ENCODE data around the gene FLVCR2.

Gene FLVCR2

GRCh38 chr14:75547552-75548250 lies 30.7 kb upstream of the FLVCR2 start:
- DNase-seq (ENCODE audit: low spot score in 2 of 2) = no peak
- Mint-ChIP-seq H3K9me3 (no peaks in the 10 kb centered on the region), H3K4me1 (peaks cover 73% of the 10 kb centered on the region), H3K27ac (peak overlapping the region; percentile 90), H3K36me3 (peaks cover 70% of the 10 kb centered on the region), H3K4me3 (peak overlapping the region; percentile 52)
- ATAC-seq = no peak

DNA sequence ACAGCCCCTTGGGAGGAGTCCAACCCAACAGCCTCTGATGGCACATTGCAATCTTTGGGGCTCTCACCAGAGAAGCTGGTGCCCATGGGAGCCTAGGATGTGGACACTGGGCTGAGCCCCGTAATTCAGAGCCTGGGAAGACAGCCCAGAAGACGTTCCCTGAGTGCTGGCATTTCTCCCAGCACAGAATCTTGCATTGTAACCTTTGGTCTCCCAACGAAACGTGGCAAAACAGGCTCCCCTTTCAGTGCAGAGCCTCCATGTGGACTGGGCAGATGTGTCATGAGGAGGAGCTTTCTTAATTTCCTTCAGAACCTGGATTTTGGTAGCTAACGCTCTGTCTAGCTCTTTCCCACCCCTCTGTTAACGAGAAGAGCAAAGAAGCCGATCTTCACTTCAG lies 29.9 kb upstream of the FLVCR2 start:
- Mint-ChIP-seq H3K9me3 (no peaks in the 10 kb centered on the region), H3K36me3 (peaks cover 62% of the 10 kb centered on the region), H3K27ac (peak overlapping the region; percentile 90), H3K4me1 (peaks cover 76% of the 10 kb centered on the region), H3K4me3 (peak overlapping the region; percentile 52)
- ATAC-seq = no peak
- no peak for DNase-seq (ENCODE audit: low spot score in 2 of 2)

DNA sequence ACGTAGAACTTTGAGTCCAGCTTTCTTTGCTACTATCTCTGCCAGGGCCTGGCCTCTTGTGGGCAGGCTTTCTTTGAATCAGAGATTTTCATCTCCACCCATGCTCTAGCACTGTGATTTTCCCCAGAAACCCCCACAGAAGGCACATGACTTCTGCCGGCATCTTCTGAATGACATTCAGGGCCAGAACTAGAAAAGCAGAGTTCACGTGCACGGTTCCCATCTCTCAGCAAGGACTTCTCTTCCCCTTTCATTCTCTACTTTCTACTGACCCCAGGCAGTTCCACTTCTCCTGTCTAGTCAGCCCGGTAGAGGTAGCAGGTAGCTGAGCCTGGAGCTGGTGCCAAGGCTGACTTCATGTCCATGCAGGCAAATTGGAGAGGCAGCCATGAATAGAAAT lies 29.3 kb upstream of the FLVCR2 start:
- Mint-ChIP-seq H3K4me3 (peak overlapping the region; percentile 52), H3K27ac (peak overlapping the region; percentile 90), H3K9me3 (no peaks in the 10 kb centered on the region), H3K36me3 (peaks cover 56% of the 10 kb centered on the region), H3K4me1 (peaks cover 79% of the 10 kb centered on the region)
- DNase-seq (ENCODE audit: low spot score in 2 of 2) (no peak), ATAC-seq (peak; percentile 82)

GRCh38 chr14:75551021-75551420 lies 27.4 kb upstream of the FLVCR2 start:
- ATAC-seq (no peak), DNase-seq (ENCODE audit: low spot score in 2 of 2) (no peak)
- H3K27ac Mint-ChIP-seq = peak overlapping the region; percentile 90
- H3K36me3 Mint-ChIP-seq = peaks cover 37% of the 10 kb centered on the region
- peaks cover 89% of the 10 kb centered on the region for H3K4me1 Mint-ChIP-seq
- H3K9me3 Mint-ChIP-seq = no peaks in the 10 kb centered on the region
- peak overlapping the region; percentile 52 for H3K4me3 Mint-ChIP-seq

- Mint-ChIP-seq H3K4me3 (peak overlapping the region; percentile 10), H3K36me3 (peaks cover 16% of the 10 kb centered on the region), H3K4me1 (peaks cover 81% of the 10 kb centered on the region), H3K9me3 (no peaks in the 10 kb centered on the region), H3K27ac (peak overlapping the region; percentile 39)
- DNase-seq (ENCODE audit: low spot score in 2 of 2) = no peak
- ATAC-seq = no peak
Observed at GRCh38 chr14:75553157-75553556, 25.3 kb upstream of the FLVCR2 start.

GRCh38 chr14:75553761-75554364 lies 24.6 kb upstream of the FLVCR2 start:
- peak overlapping the region; percentile 39 for H3K27ac Mint-ChIP-seq
- H3K4me1 Mint-ChIP-seq = peaks cover 78% of the 10 kb centered on the region
- H3K36me3 Mint-ChIP-seq = peaks cover 9% of the 10 kb centered on the region
- DNase-seq (ENCODE audit: low spot score in 2 of 2) (no peak), ATAC-seq (no peak)
- H3K9me3 Mint-ChIP-seq = no peaks in the 10 kb centered on the region
- no peak overlapping the region for H3K4me3 Mint-ChIP-seq

GRCh38 chr14:75554482-75554881 lies 23.9 kb upstream of the FLVCR2 start:
- Mint-ChIP-seq H3K4me3 (no peak overlapping the region), H3K9me3 (no peaks in the 10 kb centered on the region), H3K4me1 (peaks cover 78% of the 10 kb centered on the region), H3K36me3 (peaks cover 10% of the 10 kb centered on the region), H3K27ac (no peak overlapping the region)
- ATAC-seq (no peak), DNase-seq (ENCODE audit: low spot score in 2 of 2) (no peak)

GRCh38 chr14:75558440-75558839 lies 20.0 kb upstream of the FLVCR2 start:
- no peak for DNase-seq (ENCODE audit: low spot score in 2 of 2)

DNA sequence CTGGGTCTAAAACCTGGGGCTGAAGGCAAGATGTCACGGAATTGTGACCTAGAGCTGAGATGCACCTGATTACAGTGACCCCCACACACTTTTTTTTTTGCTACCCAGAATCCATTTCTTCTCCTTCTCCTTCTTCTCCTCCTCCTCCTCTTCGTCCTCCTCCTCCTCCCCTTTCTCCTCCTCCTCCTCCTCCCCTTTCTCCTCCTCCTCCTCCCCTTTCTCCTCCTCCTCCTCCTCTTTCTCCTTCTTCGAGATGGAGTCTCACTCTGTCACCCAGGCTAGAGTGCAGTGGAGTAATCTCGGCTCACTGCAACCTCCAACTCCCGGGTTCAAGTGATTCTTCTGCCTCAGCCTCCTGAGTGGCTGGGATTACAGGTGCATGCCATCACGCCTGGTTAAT lies 19.4 kb upstream of the FLVCR2 start:
- no peak for DNase-seq (ENCODE audit: low spot score in 2 of 2)
- Mint-ChIP-seq H3K36me3 (peaks cover 17% of the 10 kb centered on the region), H3K4me3 (peak overlapping the region; percentile 63), H3K9me3 (no peaks in the 10 kb centered on the region), H3K4me1 (peaks cover 74% of the 10 kb centered on the region), H3K27ac (peak overlapping the region; percentile 98)
- ATAC-seq = no peak

More at GRCh38 chr14:75558440-75558839, 20.0 kb upstream of the FLVCR2 start:
- no peaks in the 10 kb centered on the region for H3K9me3 Mint-ChIP-seq
- peak overlapping the region; percentile 98 for H3K27ac Mint-ChIP-seq
- H3K36me3 Mint-ChIP-seq = peaks cover 17% of the 10 kb centered on the region
- ATAC-seq = no peak
- peaks cover 78% of the 10 kb centered on the region for H3K4me1 Mint-ChIP-seq
- no peak overlapping the region for H3K4me3 Mint-ChIP-seq

DNA sequence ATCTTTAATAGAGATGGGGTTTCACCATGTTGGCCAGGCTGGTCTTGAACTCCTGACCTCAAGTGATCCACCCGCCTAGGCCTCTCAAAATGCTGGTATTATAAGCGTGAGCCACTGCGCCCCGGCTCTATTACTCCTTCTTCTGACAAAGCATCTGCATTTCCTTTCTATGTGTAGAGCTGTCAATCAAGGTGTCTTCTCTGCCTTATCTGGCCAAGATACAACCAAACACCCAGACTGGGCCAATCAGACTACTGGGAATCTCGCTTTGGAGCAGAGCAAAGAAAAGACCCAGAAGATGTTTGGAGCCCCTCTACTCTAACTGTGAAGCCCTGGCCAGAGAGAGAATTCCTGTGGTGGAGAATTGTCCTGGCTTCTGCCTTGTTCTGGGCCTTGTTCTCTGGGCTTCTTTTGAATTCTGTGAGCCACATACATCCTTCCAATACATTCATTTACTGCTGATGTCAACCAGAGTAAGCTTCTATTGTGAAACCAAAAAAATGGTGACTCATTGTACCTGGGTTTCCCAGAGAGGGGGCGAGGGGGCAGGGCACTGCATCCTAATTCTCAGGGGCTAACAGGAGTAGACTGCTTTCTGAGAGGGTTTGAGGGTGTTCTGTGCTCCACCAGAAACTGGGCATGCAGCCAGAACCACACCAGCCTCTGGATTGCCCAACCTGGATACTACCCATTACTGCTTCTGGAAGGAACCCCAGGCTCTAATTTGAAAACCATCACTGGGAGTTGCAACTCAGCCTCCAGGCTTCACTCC lies 18.8 kb upstream of the FLVCR2 start:
- Mint-ChIP-seq H3K27ac (peak overlapping the region; percentile 98), H3K36me3 (peaks cover 17% of the 10 kb centered on the region), H3K9me3 (no peaks in the 10 kb centered on the region), H3K4me1 (peaks cover 72% of the 10 kb centered on the region), H3K4me3 (peak overlapping the region; percentile 63)
- ATAC-seq (peak; percentile 74), DNase-seq (ENCODE audit: low spot score in 2 of 2) (peak; percentile 27 to 78)

DNA sequence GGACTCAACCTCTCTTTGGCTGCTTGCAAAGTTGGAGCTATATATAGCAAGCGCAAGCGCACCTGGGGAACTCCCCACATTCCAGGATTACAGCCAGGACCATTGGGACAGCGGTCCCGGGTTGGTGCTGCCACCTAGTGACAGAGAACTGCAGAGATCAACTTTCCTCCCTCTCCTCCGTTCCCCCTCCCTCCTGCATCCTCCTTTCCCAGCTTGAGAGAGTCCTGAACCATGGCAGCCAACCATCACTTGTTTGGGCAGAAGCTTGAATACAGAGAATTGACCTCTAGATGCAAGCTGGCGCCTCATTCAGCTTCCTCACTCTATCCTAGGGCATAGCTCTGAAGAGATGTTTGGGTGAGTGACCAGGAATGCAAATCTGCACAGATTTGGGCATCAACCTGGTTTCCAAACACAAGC lies 17.4 kb upstream of the FLVCR2 start:
- Mint-ChIP-seq H3K27ac (peak overlapping the region; percentile 98), H3K4me3 (peak overlapping the region; percentile 63), H3K9me3 (no peaks in the 10 kb centered on the region), H3K4me1 (peaks cover 74% of the 10 kb centered on the region), H3K36me3 (peaks cover 19% of the 10 kb centered on the region)
- ATAC-seq (no peak), DNase-seq (ENCODE audit: low spot score in 2 of 2) (peak in 1 of 2 donors; percentile 71)

DNA sequence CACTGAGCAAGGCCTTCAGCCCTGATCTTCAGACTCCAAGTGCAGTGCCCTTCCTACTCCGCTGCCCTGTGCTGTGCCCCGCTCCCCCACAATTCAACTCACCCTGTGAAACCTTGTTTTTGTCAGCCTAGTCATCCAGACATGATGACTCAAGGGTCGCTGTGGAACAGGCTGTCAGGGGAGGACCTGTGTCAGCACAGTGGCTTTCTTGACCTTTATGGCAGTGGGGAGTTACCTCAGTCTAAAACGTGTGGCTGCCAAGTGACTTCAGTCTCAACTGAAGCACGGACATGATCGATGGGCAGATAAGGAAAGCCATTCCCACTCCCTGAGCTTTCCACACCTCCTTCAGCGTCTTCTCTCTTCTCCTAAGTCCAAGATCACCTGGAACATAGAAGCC lies 16.3 kb upstream of the FLVCR2 start:
- peaks cover 2% of the 10 kb centered on the region for H3K9me3 Mint-ChIP-seq
- ATAC-seq (peak; percentile 86), DNase-seq (ENCODE audit: low spot score in 2 of 2) (peak; percentile 51 to 87)
- H3K4me3 Mint-ChIP-seq = peak overlapping the region; percentile 63
- H3K27ac Mint-ChIP-seq = peak overlapping the region; percentile 98
- H3K4me1 Mint-ChIP-seq = peaks cover 79% of the 10 kb centered on the region
- peaks cover 29% of the 10 kb centered on the region for H3K36me3 Mint-ChIP-seq

DNA sequence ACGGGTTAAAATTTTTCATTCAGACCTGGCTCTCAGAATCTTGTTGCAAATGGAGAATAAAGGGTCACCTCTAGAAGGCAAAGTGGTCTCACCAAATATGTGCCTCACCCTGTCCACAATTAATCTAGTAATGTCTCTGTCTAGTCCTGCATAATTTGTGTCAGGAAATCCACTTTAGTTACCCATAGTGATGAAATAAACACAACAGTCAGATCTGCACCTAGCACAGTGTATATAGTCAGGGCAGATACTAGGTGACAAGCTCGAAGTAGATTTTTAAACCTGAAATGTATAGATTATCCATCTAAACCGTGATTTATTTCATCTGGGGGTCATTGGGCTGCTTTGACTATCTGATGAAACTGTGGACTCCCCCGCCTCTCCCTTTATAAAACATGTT lies 15.9 kb upstream of the FLVCR2 start:
- Mint-ChIP-seq H3K27ac (peak overlapping the region; percentile 98), H3K4me1 (peaks cover 83% of the 10 kb centered on the region), H3K4me3 (peak overlapping the region; percentile 63), H3K36me3 (peaks cover 29% of the 10 kb centered on the region), H3K9me3 (peaks cover 2% of the 10 kb centered on the region)
- DNase-seq (ENCODE audit: low spot score in 2 of 2) (no peak), ATAC-seq (peak; percentile 65)

DNA sequence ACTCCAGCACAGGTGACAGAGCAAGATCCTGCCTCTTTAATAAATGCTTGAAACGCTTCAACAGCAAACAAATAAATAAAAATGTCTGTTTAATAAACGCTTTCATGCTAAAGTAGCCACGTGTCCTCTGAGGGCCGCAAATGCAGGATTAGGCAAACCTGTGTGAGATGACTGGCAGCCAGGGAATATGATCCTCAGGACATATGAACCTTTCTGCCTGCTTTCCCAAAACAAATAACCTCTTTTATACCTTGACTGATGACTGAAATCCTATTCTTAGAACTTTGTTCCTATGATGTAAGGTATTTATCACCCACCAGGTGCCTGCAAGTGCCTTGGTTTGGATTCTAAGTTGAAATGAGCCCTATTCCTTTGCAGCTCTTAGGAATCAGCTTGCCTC lies 14.5 kb upstream of the FLVCR2 start:
- Mint-ChIP-seq H3K27ac (no peak overlapping the region), H3K9me3 (peaks cover 2% of the 10 kb centered on the region), H3K4me3 (no peak overlapping the region), H3K36me3 (peaks cover 29% of the 10 kb centered on the region), H3K4me1 (peaks cover 87% of the 10 kb centered on the region)
- ATAC-seq (no peak), DNase-seq (ENCODE audit: low spot score in 2 of 2) (no peak)

DNA sequence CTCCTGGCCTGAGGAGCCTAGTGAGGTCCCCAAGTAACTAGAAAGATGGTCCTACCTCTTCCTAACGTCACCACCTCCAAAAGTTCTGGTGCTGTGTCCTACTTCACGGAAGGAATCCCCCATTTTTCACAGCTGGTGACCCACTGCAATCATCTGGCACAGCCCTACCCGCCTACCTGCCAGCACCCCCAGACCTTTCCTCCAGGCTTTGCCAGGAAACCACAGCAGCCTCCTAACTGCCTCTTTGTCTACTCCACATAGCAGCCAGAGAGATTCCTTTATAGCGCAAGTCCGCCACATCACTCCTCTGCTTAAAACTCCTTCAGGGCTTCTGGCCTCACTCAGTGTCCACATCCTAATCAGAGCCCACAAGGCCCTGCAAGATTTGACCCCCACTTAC lies 13.4 kb upstream of the FLVCR2 start:
- no peak for ATAC-seq
- Mint-ChIP-seq H3K27ac (peak overlapping the region; percentile 99), H3K4me3 (no peak overlapping the region), H3K36me3 (peaks cover 19% of the 10 kb centered on the region), H3K9me3 (peaks cover 2% of the 10 kb centered on the region), H3K4me1 (peaks cover 87% of the 10 kb centered on the region)
- DNase-seq (ENCODE audit: low spot score in 2 of 2) = no peak

Measured in stimulated activated effector memory CD8-positive, alpha-beta T cell treated with anti-CD3 and anti-CD28 coated beads, Interleukin-12 subunit alpha, Interleukin-12 subunit beta, amount 100 ng/mL, for 72 hours (primary cell).